ENCODE measurements around the gene DKK3.
A peak's percentile ranks its signal among the peaks of the same experiment; 100 is the strongest.

Gene DKK3

GRCh38 chr11:11981840-11982239 is 26.6 kb downstream of the DKK3 start:
- no peak for DNase-seq (ENCODE audit: low spot score)

- no peak for DNase-seq (ENCODE audit: low spot score)
Observed at GRCh38 chr11:11981364-11981763, 27.1 kb downstream of the DKK3 start.

- DNase-seq (ENCODE audit: low spot score) = no peak
Observed at GRCh38 chr11:11980841-11981308, 27.6 kb downstream of the DKK3 start.

GRCh38 chr11:11980200-11980599 is 28.2 kb downstream of the DKK3 start:
- DNase-seq (ENCODE audit: low spot score) = no peak

GRCh38 chr11:11979488-11980117 is 28.8 kb downstream of the DKK3 start:
- DNase-seq (ENCODE audit: low spot score) = peak; percentile 56

- DNase-seq (ENCODE audit: low spot score) = peak; percentile 25
Observed at GRCh38 chr11:11978792-11979487, 29.5 kb downstream of the DKK3 start.

- no peak for DNase-seq (ENCODE audit: low spot score)
Observed at GRCh38 chr11:11978098-11978637, 30.3 kb downstream of the DKK3 start.

- peak; percentile 76 for DNase-seq (ENCODE audit: low spot score)
Observed at GRCh38 chr11:11977206-11977938, 31.1 kb downstream of the DKK3 start.

GRCh38 chr11:11976481-11977127 is 31.8 kb downstream of the DKK3 start:
- DNase-seq (ENCODE audit: low spot score) = no peak

- DNase-seq (ENCODE audit: low spot score) = no peak
Observed at GRCh38 chr11:11975201-11976092, 33.0 kb downstream of the DKK3 start.

GRCh38 chr11:11973866-11974265 is 34.6 kb downstream of the DKK3 start:
- DNase-seq (ENCODE audit: low spot score) = no peak

- no peak for DNase-seq (ENCODE audit: low spot score)
Observed at GRCh38 chr11:11973361-11973800, 35.0 kb downstream of the DKK3 start.

- DNase-seq (ENCODE audit: low spot score) = no peak
Observed at GRCh38 chr11:11972730-11973341, 35.6 kb downstream of the DKK3 start.

GRCh38 chr11:11971906-11972547 is 36.4 kb downstream of the DKK3 start:
- DNase-seq (ENCODE audit: low spot score) = no peak

- DNase-seq (ENCODE audit: low spot score) = no peak
Observed at GRCh38 chr11:11970556-11970955, 37.9 kb downstream of the DKK3 start.

GRCh38 chr11:11969380-11970215 is 38.8 kb downstream of the DKK3 start:
- DNase-seq (ENCODE audit: low spot score) = no peak

- DNase-seq (ENCODE audit: low spot score) = no peak
Observed at GRCh38 chr11:11968511-11969280, 39.7 kb downstream of the DKK3 start.
